ENCODE data around the gene ZBTB48. TPM values are rescaled to one million over a fixed set of nuclear protein-coding genes. Genes with fewer than 3 reads are reported as not detected.
A peak's percentile ranks its signal among the peaks of the same experiment; 100 is the strongest.
"Not testable (repeated sequence)": the region's sequence is repeated elsewhere in the genome, so short reads cannot be mapped to it uniquely, and the experiment has no call there.

Gene ZBTB48
- total RNA-seq, 4 donors from 2014 or later: 12.7 to 17.7 (median 14.1) TPM

- no peak for ATAC-seq
- peaks cover 0 to 86% (median 46%) of the 10 kb centered on the region in 3 donors for H3K4me1 ChIP-seq
- H3K36me3 ChIP-seq: peaks cover 0 to 76% of the 10 kb centered on the region in 2 donors
- 55 to 56% methylated on average over 2 to 3 of the region's 15 CpGs for WGBS, 2 donors (ENCODE audit: low coverage in 1 of 2)
- peak overlapping the region in 3 of 4 donors; percentile 22 to 97 (median 47) for H3K27ac ChIP-seq
- no peaks in the 10 kb centered on the region for H3K27me3 ChIP-seq
- no peaks in the 10 kb centered on the region for H3K9me3 ChIP-seq
- H3K4me3 ChIP-seq: peak overlapping the region in 1 of 2 donors; percentile 99
- TF ChIP-seq EP300 (IDR thresholded peaks at IDR 0.05): no peak
- peak in 1 of 2 donors; percentile 10 for TF ChIP-seq POLR2A (IDR thresholded peaks at IDR 0.05)
- TF ChIP-seq POLR2AphosphoS5 (IDR thresholded peaks at IDR 0.05): no peak
- TF ChIP-seq CTCF (IDR thresholded peaks at IDR 0.05): no peak
Measured at GRCh38 chr1:6596886-6597776, 17.3 kb downstream of the ZBTB48 start.

GRCh38 chr1:6597777-6598131 is 18.0 kb downstream of the ZBTB48 start:
- Histone ChIP-seq H3K4me1 (peaks cover 0 to 80% (median 46%) of the 10 kb centered on the region in 3 donors), H3K4me3 (peak overlapping the region in 1 of 2 donors; percentile 99), H3K36me3 (peaks cover 0 to 70% of the 10 kb centered on the region in 2 donors), H3K27me3 (no peaks in the 10 kb centered on the region), H3K27ac (peak overlapping the region in 2 of 4 donors; percentile 47 to 97), H3K9me3 (no peaks in the 10 kb centered on the region)
- TF ChIP-seq POLR2A (IDR thresholded peaks at IDR 0.05) (peak in 1 of 2 donors; percentile 0), EP300 (IDR thresholded peaks at IDR 0.05) (no peak), CTCF (IDR thresholded peaks at IDR 0.05) (no peak)
- no CpG with 5 or more reads among the region's 6 CpGs for WGBS, 2 donors (ENCODE audit: low coverage in 1 of 2)
- ATAC-seq: no peak

GRCh38 chr1:6599141-6599975 is 19.6 kb downstream of the ZBTB48 start:
- Histone ChIP-seq H3K4me1 (peaks cover 0 to 74% (median 51%) of the 10 kb centered on the region in 3 donors), H3K27me3 (no peaks in the 10 kb centered on the region), H3K4me3 (peak overlapping the region; percentile 53 to 99), H3K9me3 (no peaks in the 10 kb centered on the region), H3K27ac (peak overlapping the region in 3 of 4 donors; percentile 62 to 100 (median 97)), H3K36me3 (peaks cover 0 to 54% of the 10 kb centered on the region in 2 donors)
- WGBS, 2 donors (ENCODE audit: low coverage in 1 of 2): 60 to 66% methylated on average over 5 to 16 of the region's 31 CpGs
- TF ChIP-seq CTCF (IDR thresholded peaks at IDR 0.05) (no peak), POLR2AphosphoS5 (IDR thresholded peaks at IDR 0.05) (no peak), EP300 (IDR thresholded peaks at IDR 0.05) (no peak), POLR2A (IDR thresholded peaks at IDR 0.05) (no peak)
- no peak for ATAC-seq

- not testable (repeated sequence) for ATAC-seq, H3K9me3 ChIP-seq, H3K27me3 ChIP-seq
- Histone ChIP-seq H3K36me3 (peaks cover 0 to 48% of the 10 kb centered on the region in 2 donors), H3K4me3 (peak overlapping the region; percentile 53 to 99), H3K27ac (peak overlapping the region; percentile 87 to 100 (median 98)), H3K4me1 (peaks cover 3 to 74% (median 56%) of the 10 kb centered on the region in 3 donors)
- 38 to 41% methylated on average over 4 to 8 of the region's 8 CpGs for WGBS, 2 donors (ENCODE audit: low coverage in 1 of 2)
Measured at GRCh38 chr1:6599991-6600390, 20.2 kb downstream of the ZBTB48 start.

GRCh38 chr1:6600410-6601048 is 20.7 kb downstream of the ZBTB48 start:
- 17% methylated on average over 2 of the region's 10 CpGs; no CpG with 5 or more reads in 1 of the 2 donors for WGBS, 2 donors (ENCODE audit: low coverage in 1 of 2)
- ATAC-seq: no peak

More at GRCh38 chr1:6600410-6601048, 20.7 kb downstream of the ZBTB48 start:
- H3K36me3 ChIP-seq: peaks cover 0 to 42% of the 10 kb centered on the region in 2 donors
- H3K4me3 ChIP-seq: peak overlapping the region; percentile 53 to 99
- peak overlapping the region; percentile 87 to 100 (median 98) for H3K27ac ChIP-seq
- no peaks in the 10 kb centered on the region for H3K9me3 ChIP-seq
- H3K27me3 ChIP-seq: no peaks in the 10 kb centered on the region
- TF ChIP-seq POLR2A (IDR thresholded peaks at IDR 0.05): no peak
- TF ChIP-seq POLR2AphosphoS5 (IDR thresholded peaks at IDR 0.05): no peak
- TF ChIP-seq EP300 (IDR thresholded peaks at IDR 0.05): no peak
- TF ChIP-seq CTCF (IDR thresholded peaks at IDR 0.05): no peak
- H3K4me1 ChIP-seq: peaks cover 3 to 74% (median 58%) of the 10 kb centered on the region in 3 donors

All from gastroesophageal sphincter (tissue), 4 donors.